Muscle layer of colon (tissue), 2 donors: ENCODE data around the gene PMPCB.

ENCODE experiments used
- H3K27ac ChIP-seq: one replicate; pipeline ENCODE4 v1.7.0; 2013; ENCODE audit warnings: low read depth, mild to moderate bottlenecking, low read length, moderate library complexity
- H3K27me3 ChIP-seq, 2 donors: one replicate each; pipeline ENCODE4 v1.7.0; 2013; ENCODE audit warnings: low read length in 2 of 2, mild to moderate bottlenecking in 2 of 2; ENCODE audit not compliant: insufficient read depth in 2 of 2, control insufficient read depth in 1 of 2
- H3K36me3 ChIP-seq: one replicate; pipeline ENCODE4 v1.7.0; 2013; ENCODE audit warnings: mild to moderate bottlenecking, low read length; ENCODE audit not compliant: insufficient read depth
- H3K4me1 ChIP-seq: one replicate; pipeline ENCODE4 v1.7.0; 2013; ENCODE audit warnings: mild to moderate bottlenecking, low read length; ENCODE audit not compliant: insufficient read depth
- H3K4me3 ChIP-seq, 2 donors: one replicate each; pipeline ENCODE4 v1.7.0; 2013; ENCODE audit warnings: low read length in 2 of 2, low read depth in 1 of 2, mild to moderate bottlenecking in 1 of 2, moderate library complexity in 1 of 2
- H3K9ac ChIP-seq: one replicate; pipeline ENCODE4 v1.7.0; 2013; ENCODE audit warnings: low read length
- H3K9me3 ChIP-seq: one replicate; pipeline ENCODE4 v1.7.0; 2013; ENCODE audit warnings: mild to moderate bottlenecking, low read length
- donor health status: abdominal sarcoma.
- donor health status: Adenocarcinoma of cecum.

Gene PMPCB

DNA sequence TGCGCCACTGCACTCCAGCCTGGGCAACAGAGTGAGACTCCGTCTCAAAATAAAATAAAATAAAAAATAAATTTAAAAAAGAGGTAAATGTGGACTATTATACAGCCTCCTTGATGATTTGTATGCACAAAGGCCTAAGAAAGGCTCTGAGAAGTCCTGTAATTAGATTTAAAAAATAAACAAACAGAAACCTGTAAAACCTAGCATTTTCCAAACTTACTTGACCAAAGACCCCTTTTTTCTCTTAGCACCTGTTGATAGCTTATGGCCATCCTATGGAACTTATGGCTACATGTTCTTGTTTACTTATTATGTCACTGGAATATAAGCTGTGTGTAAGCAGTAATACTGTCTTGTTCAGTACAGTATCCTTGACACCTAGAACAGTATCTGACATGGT lies 41.6 kb downstream of the PMPCB start:
- Histone ChIP-seq H3K9me3 (no peaks in the 10 kb centered on the region), H3K4me1 (peaks cover 9% of the 10 kb centered on the region), H3K36me3 (peaks cover 38% of the 10 kb centered on the region), H3K9ac (no peak overlapping the region), H3K27me3 (no peaks in the 10 kb centered on the region), H3K4me3 (no peak overlapping the region), H3K27ac (no peak overlapping the region)

- peaks cover 9% of the 10 kb centered on the region for H3K4me1 ChIP-seq
- no peaks in the 10 kb centered on the region for H3K9me3 ChIP-seq
- no peak overlapping the region for H3K9ac ChIP-seq
- no peak overlapping the region for H3K27ac ChIP-seq
- H3K27me3 ChIP-seq: no peaks in the 10 kb centered on the region
- no peak overlapping the region for H3K4me3 ChIP-seq
- peaks cover 30% of the 10 kb centered on the region for H3K36me3 ChIP-seq
Measured at GRCh38 chr7:103341466-103341865, 44.2 kb downstream of the PMPCB start.

GRCh38 chr7:103343332-103343731 lies 46.1 kb downstream of the PMPCB start:
- Histone ChIP-seq H3K4me1 (peaks cover 14% of the 10 kb centered on the region), H3K27ac (peak overlapping the region; percentile 98), H3K9me3 (no peaks in the 10 kb centered on the region), H3K4me3 (peak overlapping the region; percentile 90 to 91), H3K27me3 (no peaks in the 10 kb centered on the region), H3K36me3 (peaks cover 16% of the 10 kb centered on the region), H3K9ac (no peak overlapping the region)

- peak overlapping the region; percentile 98 for H3K27ac ChIP-seq
- no peaks in the 10 kb centered on the region for H3K9me3 ChIP-seq
- peaks cover 15% of the 10 kb centered on the region for H3K36me3 ChIP-seq
- peak overlapping the region; percentile 84 for H3K9ac ChIP-seq
- peak overlapping the region; percentile 90 to 91 for H3K4me3 ChIP-seq
- H3K4me1 ChIP-seq: peaks cover 20% of the 10 kb centered on the region
- H3K27me3 ChIP-seq: no peaks in the 10 kb centered on the region
Measured at GRCh38 chr7:103343758-103344452, 46.7 kb downstream of the PMPCB start.

- no peaks in the 10 kb centered on the region for H3K27me3 ChIP-seq
- peak within 1 kb of the TSS; percentile 98 for H3K27ac ChIP-seq
- peak within 1 kb of the TSS; percentile 90 to 91 for H3K4me3 ChIP-seq
- H3K9me3 ChIP-seq: no peaks in the 10 kb centered on the region
- peaks cover 27% of the 10 kb centered on the region for H3K4me1 ChIP-seq
- H3K36me3 ChIP-seq: peaks cover 8% of the 10 kb centered on the region
- H3K9ac ChIP-seq: peak within 1 kb of the TSS; percentile 84
Measured at GRCh38 chr7:103344453-103345149, 47.4 kb downstream of the PMPCB start, which contains the start of gene DNAJC2. Gene DNAJC2 (minus strand): TSS chr7:103344767. CDS start chr7:103344622, 145 bp downstream.

DNA sequence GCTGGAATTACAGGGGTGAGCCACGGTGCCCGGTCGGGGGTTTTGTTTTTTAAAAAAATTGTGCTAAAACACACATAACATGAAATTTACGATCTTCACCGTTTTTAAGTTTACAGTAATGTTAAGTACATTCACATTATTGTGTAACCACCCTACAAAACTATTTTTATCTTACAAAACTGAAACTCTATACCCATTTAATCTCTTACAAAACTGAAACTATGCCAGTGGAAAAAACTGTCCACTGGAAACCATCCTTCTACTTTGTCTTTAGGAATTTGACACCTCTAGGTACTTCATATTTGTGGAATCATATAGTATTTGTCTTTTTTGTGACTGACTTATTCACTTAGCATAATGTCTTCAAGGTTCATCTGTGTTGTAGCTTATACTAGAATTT lies 49.2 kb downstream of the PMPCB start:
- no peak overlapping the region for H3K4me3 ChIP-seq
- H3K4me1 ChIP-seq: peaks cover 32% of the 10 kb centered on the region
- H3K9ac ChIP-seq: no peak overlapping the region
- H3K9me3 ChIP-seq: no peaks in the 10 kb centered on the region
- H3K27me3 ChIP-seq: no peaks in the 10 kb centered on the region
- H3K27ac ChIP-seq: no peak overlapping the region
- H3K36me3 ChIP-seq: peaks cover 3% of the 10 kb centered on the region

GRCh38 chr7:103347507-103348267 lies 50.5 kb downstream of the PMPCB start, which contains the start of gene PSMC2:
Gene PSMC2 (plus strand): TSS chr7:103347643. CDS start chr7:103347712, 69 bp downstream.
- H3K27ac ChIP-seq: peak within 1 kb of the TSS; percentile 82
- H3K27me3 ChIP-seq: no peaks in the 10 kb centered on the region
- H3K36me3 ChIP-seq: peaks cover 3% of the 10 kb centered on the region
- peak within 1 kb of the TSS; percentile 88 for H3K9ac ChIP-seq
- H3K9me3 ChIP-seq: no peaks in the 10 kb centered on the region
- peak within 1 kb of the TSS; percentile 59 to 79 for H3K4me3 ChIP-seq
- peaks cover 32% of the 10 kb centered on the region for H3K4me1 ChIP-seq

DNA sequence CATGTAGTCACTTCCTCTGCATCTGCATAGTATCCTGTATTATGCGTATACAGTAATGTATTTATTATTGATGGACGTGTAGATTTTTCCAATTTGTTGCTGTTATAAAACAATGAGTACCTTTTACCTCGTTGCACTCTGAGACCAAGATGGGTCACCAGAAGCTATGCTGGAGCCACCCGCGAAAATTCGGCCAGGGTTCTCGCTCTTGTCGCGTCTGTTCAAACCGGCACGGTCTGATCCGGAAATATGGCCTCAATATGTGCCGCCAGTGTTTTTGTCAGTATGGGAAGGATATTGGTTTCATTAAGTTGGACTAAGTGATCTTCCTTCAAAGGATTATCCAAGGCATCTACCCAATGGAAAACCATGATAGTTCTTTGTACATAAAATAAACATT lies 51.2 kb downstream of the PMPCB start:
- no peak overlapping the region for H3K27ac ChIP-seq
- H3K9ac ChIP-seq: peak overlapping the region; percentile 88
- H3K36me3 ChIP-seq: peaks cover 9% of the 10 kb centered on the region
- H3K9me3 ChIP-seq: no peaks in the 10 kb centered on the region
- H3K27me3 ChIP-seq: no peaks in the 10 kb centered on the region
- H3K4me1 ChIP-seq: peaks cover 27% of the 10 kb centered on the region
- H3K4me3 ChIP-seq: peak overlapping the region; percentile 59 to 79

GRCh38 chr7:103348959-103349358 lies 51.7 kb downstream of the PMPCB start:
- Histone ChIP-seq H3K27me3 (no peaks in the 10 kb centered on the region), H3K4me3 (no peak overlapping the region), H3K9me3 (no peaks in the 10 kb centered on the region), H3K4me1 (peaks cover 24% of the 10 kb centered on the region), H3K27ac (no peak overlapping the region), H3K36me3 (peaks cover 9% of the 10 kb centered on the region), H3K9ac (peak overlapping the region; percentile 88)

DNA sequence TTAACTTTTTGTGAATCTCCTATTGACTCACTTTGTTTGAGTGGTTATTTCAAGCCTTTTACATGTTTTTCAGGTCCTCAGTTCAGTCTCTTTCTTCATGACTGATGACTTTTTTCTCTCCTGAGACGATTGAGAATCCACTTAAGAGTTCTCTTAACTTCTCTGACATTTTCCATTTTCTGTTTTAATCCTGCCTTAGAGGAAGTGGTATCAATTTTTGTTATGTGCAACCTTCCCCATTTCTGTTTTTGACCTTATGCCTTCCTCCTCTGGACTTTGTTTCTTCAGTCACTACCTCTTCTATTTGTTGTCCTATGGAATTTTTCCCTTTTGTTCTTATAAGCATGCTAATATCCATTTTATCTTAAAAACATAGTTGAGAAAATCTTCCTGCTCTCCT lies 52.6 kb downstream of the PMPCB start:
- peaks cover 24% of the 10 kb centered on the region for H3K4me1 ChIP-seq
- H3K36me3 ChIP-seq: peaks cover 16% of the 10 kb centered on the region
- no peak overlapping the region for H3K4me3 ChIP-seq
- H3K9ac ChIP-seq: no peak overlapping the region
- H3K27ac ChIP-seq: no peak overlapping the region
- H3K9me3 ChIP-seq: no peaks in the 10 kb centered on the region
- H3K27me3 ChIP-seq: no peaks in the 10 kb centered on the region
